ENCODE results near the gene RASA3. TPM values are rescaled to one million over a fixed set of nuclear protein-coding genes. Genes with fewer than 3 reads are reported as not detected.
"Not testable (repeated sequence)": the region's sequence is repeated elsewhere in the genome, so short reads cannot be mapped to it uniquely, and the experiment has no call there.

RASA3 gene
- total and polyA plus RNA-seq, 11 donors = 4.8 to 24.2 (median 9.7) TPM

GRCh38 chr13:114104655-114105520 is 27.5 kb downstream of the RASA3 start:
- H3K36me3 ChIP-seq = peaks cover 0 to 9% (median 0%) of the 10 kb centered on the region in 9 donors
- 91 to 93% (median 92%) methylated on average over 16 to 24 of the region's 24 CpGs for WGBS, 4 donors
- DNase-seq (peak in 3 of 5 donors; percentile 19 to 47 (median 25)), ATAC-seq (no peak)
- intact Hi-C loops (cut with DNase I) = no loop called here
- H3K27me3 ChIP-seq = no peaks in the 10 kb centered on the region
- H3K9me3 ChIP-seq = no peaks in the 10 kb centered on the region
- H3K27ac ChIP-seq = peak overlapping the region in 1 of 12 donors; percentile 60
- peaks cover 0 to 56% (median 24%) of the 10 kb centered on the region in 12 donors for H3K4me1 ChIP-seq
- no peak overlapping the region for H3K4me3 ChIP-seq
- TF ChIP-seq CTCF (IDR thresholded peaks at IDR 0.05) (no peak), POLR2A (IDR thresholded peaks at IDR 0.05) (no peak)

GRCh38 chr13:114103801-114104654 is 28.4 kb downstream of the RASA3 start:
- no peak overlapping the region for H3K27ac ChIP-seq
- no peaks in the 10 kb centered on the region for H3K9me3 ChIP-seq

GRCh38 chr13:114103289-114103621 is 29.2 kb downstream of the RASA3 start:
- WGBS, 4 donors = 92 to 98% (median 96%) methylated on average over 11 to 16 of the region's 20 CpGs
- ATAC-seq; H3K36me3 ChIP-seq; H3K4me3 ChIP-seq; intact Hi-C loops (cut with DNase I); H3K9me3 ChIP-seq; H3K27ac ChIP-seq; H3K27me3 ChIP-seq: not testable (repeated sequence)
- DNase-seq = peak in 2 of 5 donors; percentile 12 to 24
- peaks cover 0 to 46% (median 26%) of the 10 kb centered on the region in 12 donors for H3K4me1 ChIP-seq

More at GRCh38 chr13:114103801-114104654, 28.4 kb downstream of the RASA3 start:
- H3K27me3 ChIP-seq = no peaks in the 10 kb centered on the region
- H3K36me3 ChIP-seq = peaks cover 0 to 9% (median 0%) of the 10 kb centered on the region in 9 donors
- no peak overlapping the region for H3K4me3 ChIP-seq
- intact Hi-C loops (cut with DNase I) = no loop called here
- ATAC-seq (no peak), DNase-seq (peak in 3 of 5 donors; percentile 19 to 52 (median 20))
- TF ChIP-seq CTCF (IDR thresholded peaks at IDR 0.05) = no peak
- no peak for TF ChIP-seq POLR2A (IDR thresholded peaks at IDR 0.05)
- 89 to 95% (median 93%) methylated on average over 15 to 60 of the region's 62 CpGs for WGBS, 4 donors
- H3K4me1 ChIP-seq = peaks cover 0 to 47% (median 23%) of the 10 kb centered on the region in 12 donors

GRCh38 chr13:114102521-114103288 is 29.7 kb downstream of the RASA3 start:
- no peak overlapping the region for H3K27ac ChIP-seq
- peak in 3 of 5 donors; percentile 19 to 60 (median 21) for DNase-seq

More at GRCh38 chr13:114102521-114103288, 29.7 kb downstream of the RASA3 start:
- WGBS, 4 donors = 90 to 93% (median 92%) methylated on average over 15 to 29 of the region's 29 CpGs
- Histone ChIP-seq H3K9me3 (no peaks in the 10 kb centered on the region), H3K4me3 (no peak overlapping the region), H3K36me3 (peaks cover 0 to 4% (median 0%) of the 10 kb centered on the region in 9 donors), H3K4me1 (peaks cover 0 to 50% (median 26%) of the 10 kb centered on the region in 12 donors), H3K27me3 (no peaks in the 10 kb centered on the region)
- TF ChIP-seq POLR2A (IDR thresholded peaks at IDR 0.05) (no peak), CTCF (IDR thresholded peaks at IDR 0.05) (no peak)
- no peak for ATAC-seq
- intact Hi-C loops (cut with DNase I) = no loop called here
